GM21360 (cell line): ENCODE data around the gene VILL.

Experiments used
- ATAC-seq: cut with Tn5 transposase; IDR thresholded peaks from one replicate; pipeline ENCODE4 v1.9.1; 2021; ENCODE audit warnings: mild to moderate bottlenecking, moderate library complexity; ENCODE audit not compliant: unreplicated experiment

The VILL gene

DNA sequence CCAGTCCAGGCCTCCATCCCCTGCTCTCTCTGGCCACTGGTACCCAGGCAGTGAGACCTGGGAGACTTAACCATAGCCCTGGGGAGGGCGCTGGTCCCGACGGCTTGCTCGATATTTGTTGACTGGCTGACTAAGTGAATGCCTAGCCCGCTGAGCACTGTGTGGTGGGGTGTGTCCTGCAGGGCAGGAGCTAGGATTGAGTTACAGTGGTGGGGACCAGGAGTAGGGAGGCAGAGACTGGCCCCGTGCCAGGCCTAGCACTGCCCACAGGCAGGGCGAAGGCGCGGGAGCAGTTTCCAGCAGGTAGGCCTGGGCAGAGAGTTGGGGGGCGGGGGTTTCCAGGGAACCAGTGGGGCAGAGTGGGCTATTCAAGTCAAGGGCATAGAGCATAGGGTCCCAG is at the start of gene VILL:
Gene VILL, plus strand, starts transcription at position 260 of the 400 bp plus-strand sequence. CDS start 2,887 bp downstream, outside the sequence.
- ATAC-seq = no peak

GRCh38 chr3:37941608-37942508 is 48.7 kb upstream of the VILL start:
- no peak for ATAC-seq

GRCh38 chr3:37942646-37943045 is 47.9 kb upstream of the VILL start:
- ATAC-seq = no peak

DNA sequence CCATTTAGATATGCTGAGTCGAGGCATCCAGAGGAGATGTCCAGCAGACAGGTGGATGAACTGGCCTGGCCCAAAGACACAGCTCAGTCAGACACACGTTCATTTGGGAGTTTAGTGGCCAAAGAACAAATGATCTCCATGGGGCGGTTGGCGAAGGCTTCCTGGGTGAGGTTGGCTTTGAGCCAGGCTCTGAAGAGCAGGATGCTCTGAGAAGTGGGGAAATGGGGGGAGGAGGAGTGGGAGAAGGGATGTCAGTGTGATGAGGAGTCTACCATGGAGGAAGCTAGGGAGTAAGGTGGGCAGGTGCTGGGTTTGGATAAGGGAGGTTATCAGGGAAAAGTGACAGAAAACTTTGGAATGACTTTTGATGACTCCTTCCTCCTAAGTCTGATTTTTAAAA is 47.5 kb upstream of the VILL start:
- no peak for ATAC-seq

GRCh38 chr3:37943631-37944314 is 46.8 kb upstream of the VILL start:
- ATAC-seq = no peak

- ATAC-seq = no peak
Observed at GRCh38 chr3:37944391-37944842, 46.2 kb upstream of the VILL start.

- no peak for ATAC-seq
Observed at GRCh38 chr3:37945156-37945806, 45.3 kb upstream of the VILL start.

DNA sequence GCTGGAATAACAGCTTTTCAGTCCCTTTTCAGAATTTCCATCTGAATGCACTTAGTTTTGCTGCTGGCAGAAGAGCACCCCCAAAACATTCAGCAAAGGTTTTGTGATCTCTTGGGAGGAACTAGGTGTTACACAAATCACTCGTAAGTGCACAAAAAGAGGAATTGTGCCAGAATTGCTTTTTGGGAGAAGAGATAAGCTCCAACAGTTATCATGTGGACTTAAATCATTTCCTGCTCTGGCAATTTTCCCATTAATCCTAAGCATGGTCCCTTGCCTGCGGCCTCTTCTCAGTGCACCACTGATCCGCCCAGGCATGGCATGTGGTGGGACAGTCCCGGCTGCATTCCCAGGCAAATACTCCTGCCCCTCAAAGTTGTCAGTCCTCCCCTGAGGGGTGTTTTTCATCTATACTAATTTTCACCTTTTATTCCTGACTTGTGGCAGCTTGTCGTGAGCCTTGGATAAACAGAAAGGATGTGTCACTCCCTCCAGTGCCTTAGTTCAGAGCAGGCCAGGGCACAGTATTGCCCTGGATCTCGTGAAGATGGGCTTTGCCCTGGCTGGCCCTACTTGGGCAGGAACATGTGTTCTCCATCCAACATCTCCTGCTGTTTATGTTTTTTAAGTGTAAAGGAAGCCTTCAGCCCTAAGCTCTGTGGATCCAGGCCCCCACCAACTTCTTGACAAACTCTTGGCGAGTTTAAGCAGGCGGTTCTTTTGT is 44.6 kb upstream of the VILL start:
- no peak for ATAC-seq

DNA sequence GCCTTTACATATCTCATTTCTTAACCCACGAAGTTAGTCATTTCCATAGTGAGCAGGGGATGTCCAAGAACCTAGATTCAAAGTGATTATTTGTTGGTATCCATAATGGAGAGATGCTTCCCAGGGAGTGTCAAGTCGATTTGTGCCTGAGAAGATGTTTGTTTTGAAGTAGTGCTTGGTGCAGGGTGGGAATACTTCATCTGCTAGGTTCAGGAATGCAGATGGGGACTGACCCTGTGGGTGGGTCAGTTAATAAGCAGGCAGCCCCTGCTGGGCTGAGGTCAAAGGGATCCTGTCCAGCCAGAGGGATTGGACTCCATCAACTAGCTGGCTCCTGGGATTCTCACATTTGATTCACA is 44.1 kb upstream of the VILL start:
- ATAC-seq = no peak

DNA sequence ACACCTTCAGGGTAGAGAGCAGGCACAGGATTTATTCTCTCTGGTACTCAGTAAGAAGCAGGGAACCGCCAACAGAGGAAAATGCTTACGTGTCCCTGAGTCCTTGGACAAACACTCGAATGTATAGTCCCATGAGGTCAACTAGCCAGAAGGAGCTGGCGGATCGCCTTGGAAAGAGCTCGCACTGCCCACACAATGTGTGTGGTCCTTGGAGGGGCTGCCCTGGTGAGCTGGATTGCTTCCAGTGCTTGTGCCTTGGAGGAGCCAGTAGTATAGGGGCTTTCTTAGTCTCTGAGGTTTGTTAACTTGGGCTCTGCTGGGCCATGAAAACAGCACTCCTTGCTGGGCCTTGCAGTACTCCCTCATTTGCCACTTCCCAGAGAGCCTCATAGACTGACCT is 40.7 kb upstream of the VILL start:
- no peak for ATAC-seq

DNA sequence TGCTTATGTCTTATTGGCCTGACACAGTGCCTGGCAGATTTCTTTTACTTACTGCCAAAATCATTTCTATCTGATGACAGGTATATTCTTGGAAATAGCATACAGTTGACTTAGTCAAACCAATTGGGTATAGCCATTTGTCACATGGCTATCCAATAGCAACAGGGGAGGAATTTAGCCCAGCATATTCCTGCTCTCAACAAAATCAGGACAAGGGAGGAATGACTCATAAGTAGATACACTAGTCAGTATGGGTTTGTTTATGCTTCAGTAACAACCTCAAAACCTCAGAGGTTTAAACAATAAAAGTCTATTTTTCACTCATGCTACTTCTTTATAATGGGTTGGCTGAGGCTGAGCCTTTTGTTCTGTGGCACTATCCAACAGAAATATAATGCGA is 38.0 kb upstream of the VILL start:
- no peak for ATAC-seq

GRCh38 chr3:37953226-37953625 is 37.4 kb upstream of the VILL start:
- no peak for ATAC-seq

- ATAC-seq = no peak
Observed at GRCh38 chr3:37953707-37954394, 36.7 kb upstream of the VILL start.

GRCh38 chr3:37954881-37955280 is 35.7 kb upstream of the VILL start:
- ATAC-seq = no peak

DNA sequence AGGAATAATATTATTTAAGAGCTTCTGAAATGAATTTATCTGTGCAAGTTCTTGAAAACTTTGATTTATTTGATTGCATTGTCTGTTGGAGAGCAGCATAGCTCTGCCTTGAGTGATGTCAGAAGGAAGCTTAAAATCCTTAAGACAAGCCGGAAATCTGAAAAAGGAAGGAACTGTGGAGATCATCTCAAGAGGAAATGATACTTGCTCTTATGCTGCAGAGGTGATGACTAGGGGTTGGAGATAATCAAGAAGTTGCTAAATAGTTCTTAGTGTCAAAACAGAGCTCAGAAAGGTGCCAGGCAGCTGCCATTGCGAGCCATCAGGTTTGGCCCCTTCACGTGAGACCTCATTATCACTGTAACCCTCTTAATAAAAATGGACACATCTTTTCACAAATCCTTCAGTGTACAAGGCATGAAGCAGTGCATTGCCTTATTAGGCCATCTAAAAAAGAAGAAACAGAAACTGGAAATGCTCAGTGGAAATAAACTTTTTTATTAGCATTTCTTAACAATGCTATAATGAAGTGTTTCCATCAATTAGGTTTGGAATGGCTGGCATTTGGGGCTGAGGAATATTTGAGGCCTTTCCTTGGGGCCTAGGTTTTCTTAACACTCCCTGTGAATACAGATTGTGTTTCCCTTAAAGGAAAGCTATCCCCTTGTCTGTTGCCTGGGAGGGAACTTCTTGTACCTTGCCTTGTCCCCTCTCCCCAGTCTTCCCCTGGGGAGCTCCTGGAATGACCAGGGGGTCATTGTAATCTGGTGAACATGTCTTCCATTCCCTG is 34.5 kb upstream of the VILL start:
- ATAC-seq = no peak

- ATAC-seq = no peak
Observed at GRCh38 chr3:37956723-37957538, 33.7 kb upstream of the VILL start.

- no peak for ATAC-seq
Observed at GRCh38 chr3:37957539-37957936, 33.0 kb upstream of the VILL start.

DNA sequence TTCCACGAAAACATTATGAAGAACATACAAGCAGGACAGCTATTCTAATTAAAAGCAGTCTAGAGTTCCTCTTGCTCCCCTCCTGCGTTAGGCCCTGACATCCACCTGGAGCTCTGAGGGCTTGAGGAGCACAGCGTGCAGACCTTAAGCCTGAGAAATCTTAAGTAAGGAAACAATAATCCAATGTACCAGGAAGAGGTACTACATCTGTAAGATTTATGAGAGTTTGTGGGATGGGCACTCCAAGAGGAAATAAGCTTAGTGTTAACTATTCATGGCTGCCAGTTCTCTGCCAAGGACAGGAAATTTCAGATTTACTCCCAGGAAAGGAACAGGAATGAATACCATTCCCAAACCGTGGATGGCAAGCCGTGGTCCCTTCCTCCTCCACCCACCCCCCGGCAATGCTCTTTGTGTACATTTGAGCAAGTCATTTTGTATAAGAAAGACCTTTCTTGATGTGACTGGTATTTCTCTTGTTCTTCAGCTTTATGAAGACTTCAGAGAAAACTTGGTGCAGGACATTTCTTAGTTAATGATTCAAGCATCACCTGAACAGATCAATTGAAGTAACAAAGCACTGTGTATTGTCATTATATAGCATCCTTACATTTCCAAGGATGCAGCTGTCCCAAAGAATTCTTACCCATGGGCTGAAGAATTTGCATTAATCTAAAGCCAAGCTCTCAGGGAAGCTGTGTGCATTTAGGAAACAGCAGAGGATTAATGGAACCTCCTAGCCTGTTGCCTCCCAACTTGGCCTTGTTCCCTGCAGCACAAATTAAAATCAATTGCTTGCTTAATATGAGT is 28.8 kb upstream of the VILL start:
- no peak for ATAC-seq
